ENCODE measurements around the gene CEP20.
"Not testable (repeated sequence)": the region's sequence is repeated elsewhere in the genome, so short reads cannot be mapped to it uniquely, and the experiment has no call there.

Gene CEP20

DNA sequence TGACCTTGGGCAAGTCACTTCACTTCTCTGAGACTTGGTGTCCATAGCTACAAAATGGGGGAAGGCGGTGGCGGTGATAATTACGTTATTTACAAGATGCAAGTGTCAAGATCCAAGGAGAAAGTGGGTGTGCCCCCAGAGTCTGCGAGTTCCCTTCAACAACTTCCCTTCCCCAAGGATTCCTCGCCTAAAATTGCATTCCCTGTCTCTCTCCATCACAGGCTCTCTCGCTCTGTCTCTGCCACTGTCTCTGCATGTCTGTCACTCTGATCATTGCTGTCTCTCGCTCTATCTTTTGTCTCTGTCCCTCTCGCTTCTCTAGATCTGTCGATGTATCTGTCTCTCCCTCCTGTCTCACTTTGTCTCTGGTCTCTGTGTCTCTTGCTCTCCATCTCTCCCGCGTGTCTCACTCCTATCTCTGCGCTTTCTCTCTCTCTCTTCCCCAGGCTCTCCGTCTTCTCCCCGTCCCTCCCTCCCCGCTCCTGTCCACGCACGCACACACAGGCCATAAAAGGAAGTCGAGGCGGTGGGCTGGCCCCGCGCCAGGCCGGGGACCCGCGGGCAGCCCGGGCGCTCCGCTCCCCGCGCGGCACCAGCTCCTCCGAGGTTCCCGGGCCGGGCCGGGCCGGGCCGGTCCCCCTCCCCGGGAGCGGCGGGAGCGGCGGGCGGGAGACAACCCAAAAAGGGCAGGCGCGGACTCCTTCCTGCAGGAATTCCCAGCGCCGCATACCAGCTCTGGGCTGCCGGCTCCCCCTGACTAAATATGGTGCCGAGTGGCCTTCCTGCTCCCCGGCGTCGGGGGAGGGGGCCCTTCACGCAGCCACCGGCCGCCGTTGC is 30.5 kb downstream of the CEP20 start:
- peak; percentile 84 for DNase-seq (ENCODE audit: low spot score)

DNA sequence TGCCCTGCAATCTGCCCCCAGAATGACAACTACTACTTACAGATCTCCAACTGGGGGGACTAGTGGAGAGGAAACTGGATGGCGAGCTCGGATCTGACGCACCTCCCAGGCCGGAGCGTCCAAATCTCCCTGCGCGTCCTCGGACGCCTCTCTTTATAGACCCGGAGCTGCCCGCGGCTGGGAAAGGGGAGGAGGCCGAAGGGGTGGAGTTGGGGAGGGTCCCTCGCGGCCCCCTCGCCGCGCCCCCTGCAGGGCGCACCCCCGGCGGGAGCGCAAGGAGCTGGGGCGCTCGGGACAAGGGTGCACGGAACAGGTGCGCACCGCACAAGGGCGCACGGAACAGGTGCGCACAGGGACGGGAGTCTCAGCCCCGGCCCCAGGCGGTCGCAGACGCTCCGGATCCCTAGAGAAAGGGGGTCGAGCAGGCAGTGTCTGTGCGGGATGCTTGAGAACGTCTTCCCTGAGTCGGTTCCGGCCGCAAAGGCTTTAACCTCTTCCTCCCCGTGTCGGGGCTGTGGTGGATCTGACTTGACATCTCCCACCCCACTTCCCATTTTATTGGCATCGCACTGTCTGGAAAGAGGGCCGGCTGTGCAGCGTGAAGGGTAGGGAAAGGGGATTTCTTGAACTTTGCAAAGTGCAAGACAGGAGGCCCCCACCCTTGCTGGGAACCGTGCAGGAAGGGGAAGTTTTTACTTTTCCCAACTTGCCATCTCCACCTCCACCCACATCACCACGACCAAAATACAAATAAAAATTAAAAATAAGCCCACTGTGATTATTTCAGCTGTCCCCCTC is 31.3 kb downstream of the CEP20 start, which contains the start of gene MYH11:
MYH11 (minus strand) TSS at position 128 of the 798 bp plus-strand sequence. CDS start 18,776 bp downstream, outside the sequence.
- DNase-seq (ENCODE audit: low spot score), result no peak

DNA sequence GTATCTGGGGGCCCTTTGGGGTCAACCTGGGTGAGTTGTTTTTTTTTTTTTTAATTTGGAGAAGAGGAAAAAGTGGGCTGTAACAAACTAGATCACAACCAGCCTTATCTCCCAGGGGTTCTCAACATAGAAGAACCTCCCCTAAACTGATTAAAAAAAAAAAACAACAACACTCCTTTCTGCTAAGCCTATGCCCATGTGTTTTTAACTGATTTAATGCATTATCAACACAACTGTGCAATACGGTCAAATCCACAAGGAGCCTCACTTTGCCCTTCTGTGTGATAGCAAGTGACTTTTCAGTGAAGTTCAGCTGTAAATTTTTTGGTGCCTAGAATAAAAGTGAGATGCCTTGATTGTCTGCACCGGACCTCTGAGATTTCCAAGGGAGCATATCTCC is 32.2 kb downstream of the CEP20 start:
- DNase-seq (ENCODE audit: low spot score), result no peak

- DNase-seq (ENCODE audit: low spot score), result no peak
Measured at GRCh38 chr16:15855704-15856003, 32.7 kb downstream of the CEP20 start.

DNA sequence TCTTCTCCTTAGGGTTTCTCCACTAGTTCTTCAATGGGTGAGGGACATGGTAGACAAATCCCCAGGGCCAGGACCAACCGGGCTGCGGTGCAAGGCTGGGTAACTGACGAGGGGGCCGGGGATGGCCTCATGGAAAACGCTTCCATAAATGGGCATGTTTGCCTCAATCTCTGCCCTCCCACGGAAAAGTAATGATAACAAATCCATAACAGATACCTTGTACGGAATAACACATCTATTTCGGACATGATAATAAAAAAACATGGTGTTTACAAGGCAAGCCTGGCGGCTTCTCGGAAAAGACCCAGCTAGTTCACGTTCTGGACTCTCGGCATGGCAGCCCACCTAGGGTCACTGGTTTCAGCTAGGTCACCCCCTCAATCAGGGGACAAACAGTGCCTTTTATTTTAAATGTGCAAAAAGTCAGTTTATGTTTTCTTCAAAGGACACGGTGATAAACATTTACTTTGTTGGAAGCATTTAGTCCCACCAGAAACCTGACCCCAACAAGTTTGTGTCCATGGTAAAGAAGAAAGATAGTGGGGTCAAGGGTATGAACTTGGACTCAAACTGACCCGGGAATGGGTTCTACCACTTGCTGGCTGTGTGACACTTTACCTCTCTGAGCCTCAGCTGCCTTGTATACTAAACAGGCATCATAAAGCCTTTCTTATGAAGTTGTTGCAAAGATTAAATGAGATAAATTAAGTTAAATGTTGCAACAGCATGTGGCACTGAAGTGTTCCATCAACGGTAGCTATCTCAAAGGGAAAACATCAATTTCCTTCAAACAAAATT is 33.3 kb downstream of the CEP20 start:
- no peak for DNase-seq (ENCODE audit: low spot score)

GRCh38 chr16:15854061-15854460 is 34.3 kb downstream of the CEP20 start:
- DNase-seq (ENCODE audit: low spot score), result no peak

DNA sequence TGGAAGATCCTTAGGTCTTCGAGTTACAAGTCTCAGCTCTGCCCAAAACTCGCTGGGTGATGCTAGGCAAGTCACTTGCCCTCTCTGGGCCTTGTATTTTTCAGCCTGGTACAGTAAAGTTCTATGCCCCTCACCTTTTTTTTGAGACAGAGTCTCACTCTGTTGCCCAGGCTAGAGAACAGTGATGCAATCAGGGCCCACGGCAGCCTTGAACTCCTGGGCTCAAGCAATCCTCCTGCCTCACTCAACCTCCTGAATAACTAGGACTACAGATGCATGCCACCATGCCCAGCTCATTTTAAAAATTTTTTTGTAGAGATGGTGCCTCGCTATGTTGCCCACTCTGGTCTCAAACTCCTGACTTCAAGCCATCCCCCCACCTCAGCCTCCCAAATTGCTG is 35.4 kb downstream of the CEP20 start:
- no peak for DNase-seq (ENCODE audit: low spot score)

GRCh38 chr16:15850555-15850954 is 37.8 kb downstream of the CEP20 start:
- DNase-seq (ENCODE audit: low spot score), result not testable (repeated sequence)

GRCh38 chr16:15849209-15849981 is 39.0 kb downstream of the CEP20 start:
- no peak for DNase-seq (ENCODE audit: low spot score)

DNA sequence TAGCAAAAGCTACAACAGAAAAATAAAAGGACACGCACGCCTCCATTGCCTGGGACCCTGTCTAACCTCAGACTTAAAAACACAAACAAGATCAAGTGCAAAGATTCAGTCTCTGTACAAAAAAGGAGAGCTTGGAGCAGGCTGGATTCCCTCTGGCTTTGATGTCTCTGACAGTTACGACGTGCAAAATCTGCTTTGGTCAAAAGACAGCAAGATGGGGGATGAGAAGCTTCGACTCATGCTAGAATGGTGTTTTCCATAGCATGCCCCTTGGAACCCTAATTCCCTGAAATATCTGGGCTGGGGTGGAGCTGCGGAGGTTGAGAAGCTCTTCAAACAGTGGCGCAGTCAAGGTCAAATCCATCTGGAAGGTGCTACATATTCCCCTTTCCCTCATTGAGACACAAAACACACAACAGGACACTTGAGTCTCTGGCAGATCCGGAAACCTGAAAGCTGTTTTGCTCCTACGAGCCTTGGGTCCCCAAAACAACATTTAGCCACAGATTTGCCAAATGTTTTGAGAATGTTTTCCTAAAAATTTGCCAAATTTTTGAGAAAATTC is 40.7 kb downstream of the CEP20 start:
- DNase-seq (ENCODE audit: low spot score), result no peak

DNA sequence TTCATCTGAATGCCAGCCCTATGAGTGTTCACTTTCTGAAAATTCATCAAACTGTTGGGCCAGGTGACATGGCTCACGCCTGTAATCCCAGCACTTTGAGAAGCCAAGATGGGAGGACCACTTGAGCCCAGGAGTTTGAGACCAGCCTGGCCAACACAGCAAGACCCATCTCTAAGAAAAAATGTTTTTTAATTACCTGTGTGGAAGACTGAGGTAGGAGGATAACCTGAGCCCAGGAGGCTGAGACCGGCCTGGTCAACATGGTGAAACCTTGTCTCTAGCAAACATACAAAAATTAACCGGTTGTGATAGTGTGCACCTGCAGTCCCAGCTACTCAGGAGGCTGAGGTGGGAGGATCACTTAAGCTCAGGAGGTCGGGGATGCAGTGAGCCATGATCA is 41.9 kb downstream of the CEP20 start:
- no peak for DNase-seq (ENCODE audit: low spot score)

- DNase-seq (ENCODE audit: low spot score), result no peak
Measured at GRCh38 chr16:15843635-15844279, 44.6 kb downstream of the CEP20 start.

DNA sequence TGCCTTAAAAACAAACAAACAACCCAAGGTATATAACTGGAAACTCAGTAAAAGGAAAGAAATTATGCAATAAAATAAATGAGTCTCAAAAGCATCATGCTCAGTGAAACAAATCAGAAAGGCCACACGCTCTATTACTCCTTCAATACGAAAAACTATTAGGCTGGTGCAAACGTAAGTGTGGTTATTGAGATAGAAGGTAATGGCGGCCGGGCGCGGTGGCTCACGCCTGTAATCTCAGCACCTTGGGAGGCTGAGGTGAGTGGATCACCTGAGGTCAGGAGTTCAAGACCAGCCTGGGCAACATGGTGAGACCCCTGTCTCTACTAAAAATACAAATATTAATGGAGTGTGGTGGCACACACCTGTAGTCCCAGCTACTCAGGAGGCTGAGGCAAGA is 49.2 kb downstream of the CEP20 start:
- not testable (repeated sequence) for DNase-seq (ENCODE audit: low spot score)

GRCh38 chr16:15837761-15838160 is 50.6 kb downstream of the CEP20 start:
- no peak for DNase-seq (ENCODE audit: low spot score)

DNA sequence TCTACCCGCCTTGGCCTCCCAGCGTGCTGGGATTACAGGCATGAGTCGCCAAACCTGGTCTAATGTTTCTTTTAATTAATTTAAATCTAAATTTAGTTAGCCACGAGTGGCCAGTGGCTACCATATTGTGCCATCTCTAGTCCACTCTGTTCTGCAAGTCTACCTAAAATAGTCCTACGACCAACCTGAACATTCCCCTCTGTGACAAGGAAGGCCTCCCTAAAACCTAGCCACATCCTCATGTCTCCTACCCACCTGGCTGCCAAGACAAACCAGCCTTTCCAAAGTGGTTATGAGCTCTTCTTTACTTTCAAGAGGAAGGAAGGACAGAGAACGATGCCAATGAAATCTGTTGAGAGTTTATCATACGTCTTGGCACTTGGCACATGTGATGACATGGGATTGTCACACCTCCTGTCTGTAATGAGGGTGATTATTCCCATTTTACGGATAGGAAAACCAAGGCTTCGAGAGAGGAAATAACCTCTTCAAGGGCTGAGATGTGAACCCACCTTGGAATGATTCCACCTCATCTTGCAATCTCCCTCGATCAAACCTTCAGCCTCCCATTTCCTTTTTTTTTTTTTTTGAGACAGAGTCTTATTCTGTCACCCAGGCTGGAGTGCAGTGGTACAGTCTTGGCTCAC is 51.3 kb downstream of the CEP20 start:
- no peak for DNase-seq (ENCODE audit: low spot score)

- no peak for DNase-seq (ENCODE audit: low spot score)
Measured at GRCh38 chr16:15836074-15836473, 52.3 kb downstream of the CEP20 start.

GRCh38 chr16:15835136-15835878 is 53.1 kb downstream of the CEP20 start:
- no peak for DNase-seq (ENCODE audit: low spot score)

- DNase-seq (ENCODE audit: low spot score), result no peak
Measured at GRCh38 chr16:15834502-15834901, 53.9 kb downstream of the CEP20 start.

- DNase-seq (ENCODE audit: low spot score), result no peak
Measured at GRCh38 chr16:15833541-15833940, 54.9 kb downstream of the CEP20 start.

DNA sequence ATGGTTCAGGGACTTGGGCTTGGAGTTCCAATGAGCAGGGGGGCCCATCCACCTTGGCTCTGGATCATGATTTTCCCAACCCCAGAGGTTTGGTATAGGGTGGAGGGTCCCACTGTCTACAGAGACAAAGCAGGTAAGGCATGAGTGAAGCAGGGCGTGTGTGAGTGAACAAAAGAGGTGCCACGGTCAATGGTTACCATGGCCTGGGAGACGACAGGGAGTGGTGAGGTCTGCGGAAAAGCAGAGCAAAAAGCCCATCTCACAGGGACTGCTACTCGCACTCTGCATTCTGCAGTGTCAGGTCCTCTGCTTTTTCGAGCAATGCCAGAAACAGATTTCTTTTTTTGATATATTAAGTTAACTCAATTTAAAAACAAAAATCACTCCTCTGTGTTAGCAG is 56.2 kb downstream of the CEP20 start:
- no peak for DNase-seq (ENCODE audit: low spot score)

All from GM03348 (cell line).